Stomach smooth muscle (tissue), 2 donors: ENCODE results near the gene CRYGN.

Source experiments
- H3K27ac ChIP-seq: one replicate; pipeline ENCODE4 v1.7.0; 2013; ENCODE audit warnings: mild to moderate bottlenecking, low read length, inconsistent platforms
- H3K27me3 ChIP-seq, 2 donors: one replicate each; pipeline ENCODE4 v1.7.0; 2013; ENCODE audit warnings: low read length in 2 of 2; ENCODE audit not compliant: insufficient read depth in 2 of 2, control insufficient read depth in 1 of 2
- H3K36me3 ChIP-seq, 2 donors: one replicate each; pipeline ENCODE4 v1.7.0; 2013; ENCODE audit warnings: low read length in 2 of 2; ENCODE audit not compliant: control insufficient read depth in 2 of 2, insufficient read depth in 2 of 2
- H3K4me1 ChIP-seq: one replicate; pipeline ENCODE4 v1.7.0; 2013; ENCODE audit warnings: low read length; ENCODE audit not compliant: control insufficient read depth, insufficient read depth
- H3K4me3 ChIP-seq, 2 donors: one replicate each; pipeline ENCODE4 v1.7.0; 2013; ENCODE audit warnings: low read length in 2 of 2
- H3K9ac ChIP-seq, 2 donors: one replicate each; pipeline ENCODE4 v1.7.0; 2013; ENCODE audit warnings: low read length in 2 of 2, mild to moderate bottlenecking in 1 of 2
- H3K9me3 ChIP-seq, 2 donors: one replicate each; pipeline ENCODE4 v1.7.0; 2013; ENCODE audit warnings: low read length in 2 of 2; ENCODE audit not compliant: control insufficient read depth in 2 of 2
- donor health status: healthy.
- donor health status: Pancreatic carcinoma.

The CRYGN gene

GRCh38 chr7:151424799-151425198 lies 15.1 kb downstream of the CRYGN start:
- H3K27ac ChIP-seq = no peak overlapping the region
- H3K4me3 ChIP-seq = no peak overlapping the region
- H3K36me3 ChIP-seq = no peaks in the 10 kb centered on the region
- H3K9ac ChIP-seq = no peak overlapping the region
- peaks cover 0 to 3% of the 10 kb centered on the region in 2 donors for H3K27me3 ChIP-seq
- peaks cover 8% of the 10 kb centered on the region for H3K4me1 ChIP-seq
- peaks cover 0 to 7% of the 10 kb centered on the region in 2 donors for H3K9me3 ChIP-seq

GRCh38 chr7:151423936-151424335 lies 16.0 kb downstream of the CRYGN start:
- peaks cover 0 to 3% of the 10 kb centered on the region in 2 donors for H3K27me3 ChIP-seq
- H3K4me1 ChIP-seq = peaks cover 5% of the 10 kb centered on the region
- H3K9me3 ChIP-seq = peaks cover 0 to 7% of the 10 kb centered on the region in 2 donors
- no peaks in the 10 kb centered on the region for H3K36me3 ChIP-seq
- H3K9ac ChIP-seq = no peak overlapping the region
- no peak overlapping the region for H3K4me3 ChIP-seq
- no peak overlapping the region for H3K27ac ChIP-seq

GRCh38 chr7:151423226-151423625 lies 16.7 kb downstream of the CRYGN start:
- Histone ChIP-seq H3K9ac (no peak overlapping the region), H3K4me1 (peaks cover 2% of the 10 kb centered on the region), H3K27ac (no peak overlapping the region), H3K9me3 (peaks cover 0 to 7% of the 10 kb centered on the region in 2 donors), H3K4me3 (no peak overlapping the region), H3K27me3 (peaks cover 0 to 3% of the 10 kb centered on the region in 2 donors), H3K36me3 (no peaks in the 10 kb centered on the region)

GRCh38 chr7:151422212-151422611 lies 17.7 kb downstream of the CRYGN start:
- Histone ChIP-seq H3K4me3 (no peak overlapping the region), H3K27ac (no peak overlapping the region), H3K4me1 (no peaks in the 10 kb centered on the region), H3K36me3 (no peaks in the 10 kb centered on the region), H3K9me3 (peaks cover 0 to 7% of the 10 kb centered on the region in 2 donors), H3K9ac (no peak overlapping the region), H3K27me3 (peaks cover 0 to 3% of the 10 kb centered on the region in 2 donors)

- no peaks in the 10 kb centered on the region for H3K36me3 ChIP-seq
- peaks cover 0 to 6% of the 10 kb centered on the region in 2 donors for H3K27me3 ChIP-seq
- H3K9ac ChIP-seq = no peak overlapping the region
- H3K9me3 ChIP-seq = peaks cover 0 to 7% of the 10 kb centered on the region in 2 donors
- no peak overlapping the region for H3K27ac ChIP-seq
- H3K4me1 ChIP-seq = peaks cover 5% of the 10 kb centered on the region
- no peak overlapping the region for H3K4me3 ChIP-seq
Measured at GRCh38 chr7:151420144-151420543, 19.8 kb downstream of the CRYGN start.

GRCh38 chr7:151416941-151417315 lies 23.0 kb downstream of the CRYGN start:
- no peaks in the 10 kb centered on the region for H3K36me3 ChIP-seq
- H3K9ac ChIP-seq = no peak overlapping the region
- no peak overlapping the region for H3K27ac ChIP-seq
- H3K9me3 ChIP-seq = peaks cover 0 to 7% of the 10 kb centered on the region in 2 donors
- H3K27me3 ChIP-seq = peaks cover 7 to 14% of the 10 kb centered on the region in 2 donors
- no peak overlapping the region for H3K4me3 ChIP-seq
- H3K4me1 ChIP-seq = peaks cover 5% of the 10 kb centered on the region

- peaks cover 0 to 7% of the 10 kb centered on the region in 2 donors for H3K9me3 ChIP-seq
- no peak overlapping the region for H3K27ac ChIP-seq
- peaks cover 12 to 17% of the 10 kb centered on the region in 2 donors for H3K27me3 ChIP-seq
- H3K36me3 ChIP-seq = no peaks in the 10 kb centered on the region
- H3K4me1 ChIP-seq = peaks cover 5% of the 10 kb centered on the region
- H3K9ac ChIP-seq = no peak overlapping the region
- no peak overlapping the region for H3K4me3 ChIP-seq
Measured at GRCh38 chr7:151416112-151416940, 23.6 kb downstream of the CRYGN start.

- Histone ChIP-seq H3K36me3 (no peaks in the 10 kb centered on the region), H3K27ac (no peak overlapping the region), H3K9me3 (peaks cover 0 to 6% of the 10 kb centered on the region in 2 donors), H3K4me1 (peaks cover 7% of the 10 kb centered on the region), H3K4me3 (no peak overlapping the region), H3K9ac (no peak overlapping the region), H3K27me3 (peaks cover 20 to 21% of the 10 kb centered on the region in 2 donors)
Measured at GRCh38 chr7:151415375-151416105, 24.4 kb downstream of the CRYGN start.

- Histone ChIP-seq H3K27me3 (peaks cover 35 to 42% of the 10 kb centered on the region in 2 donors), H3K27ac (no peak overlapping the region), H3K9me3 (no peaks in the 10 kb centered on the region), H3K4me1 (peaks cover 23% of the 10 kb centered on the region), H3K9ac (no peak overlapping the region), H3K36me3 (no peaks in the 10 kb centered on the region), H3K4me3 (no peak overlapping the region)
Measured at GRCh38 chr7:151413241-151413640, 26.7 kb downstream of the CRYGN start.

GRCh38 chr7:151412318-151412717 lies 27.6 kb downstream of the CRYGN start:
- Histone ChIP-seq H3K9me3 (no peaks in the 10 kb centered on the region), H3K4me3 (no peak overlapping the region), H3K4me1 (peaks cover 23% of the 10 kb centered on the region), H3K9ac (no peak overlapping the region), H3K27me3 (peaks cover 35 to 42% of the 10 kb centered on the region in 2 donors), H3K36me3 (no peaks in the 10 kb centered on the region), H3K27ac (no peak overlapping the region)
